Stimulated activated CD8-positive, alpha-beta memory T cell treated with anti-CD3 and anti-CD28 coated beads, Interleukin-7, amount 100 ng/mL, for 48 hours (primary cell): Measurements from ENCODE around the gene PANK4.

Source experiments
- DNase-seq, 2 donors: peaks; one replicate each; pipeline ENCODE4 v3.0.0-alpha.2; 2020; ENCODE audit warnings: low read depth in 1 of 2; ENCODE audit errors: extremely low read depth in 1 of 2

PANK4 gene

DNA sequence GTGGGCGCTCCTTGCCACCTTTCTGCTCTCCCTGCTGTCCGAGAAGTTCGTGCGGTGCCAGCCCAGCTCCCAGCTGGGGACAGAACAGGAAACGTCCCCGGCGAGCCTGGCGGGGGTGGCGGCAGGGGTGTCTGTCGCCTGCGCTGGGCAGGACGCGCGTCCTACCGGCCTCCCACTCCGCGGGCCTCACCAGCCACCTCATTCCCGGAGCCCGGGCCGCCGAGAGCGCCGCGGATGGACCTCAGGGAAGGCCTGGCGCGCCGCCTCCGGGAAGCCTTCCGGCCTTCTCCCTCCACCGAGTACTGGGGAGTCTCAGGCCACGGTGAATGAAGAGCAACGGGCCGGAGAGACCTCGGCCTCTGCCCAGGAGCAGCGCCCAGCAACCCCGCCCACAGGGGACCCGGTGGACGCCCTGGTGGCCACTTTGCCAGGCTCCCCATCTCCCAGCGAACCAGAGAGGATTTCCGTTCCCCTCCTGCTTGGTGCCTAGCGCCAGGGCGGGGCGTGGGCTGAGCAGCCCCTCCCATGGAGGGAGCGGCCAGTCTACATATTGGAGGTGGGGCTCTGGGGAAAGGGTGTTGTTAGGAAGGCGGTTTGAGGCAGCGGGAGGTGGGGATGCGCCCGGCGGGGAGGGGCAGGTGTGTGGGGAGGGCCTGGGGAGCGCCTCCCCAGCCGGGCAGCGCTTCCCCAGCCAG lies 20.3 kb upstream of the PANK4 start:
- DNase-seq = peak; percentile 72 to 82

DNA sequence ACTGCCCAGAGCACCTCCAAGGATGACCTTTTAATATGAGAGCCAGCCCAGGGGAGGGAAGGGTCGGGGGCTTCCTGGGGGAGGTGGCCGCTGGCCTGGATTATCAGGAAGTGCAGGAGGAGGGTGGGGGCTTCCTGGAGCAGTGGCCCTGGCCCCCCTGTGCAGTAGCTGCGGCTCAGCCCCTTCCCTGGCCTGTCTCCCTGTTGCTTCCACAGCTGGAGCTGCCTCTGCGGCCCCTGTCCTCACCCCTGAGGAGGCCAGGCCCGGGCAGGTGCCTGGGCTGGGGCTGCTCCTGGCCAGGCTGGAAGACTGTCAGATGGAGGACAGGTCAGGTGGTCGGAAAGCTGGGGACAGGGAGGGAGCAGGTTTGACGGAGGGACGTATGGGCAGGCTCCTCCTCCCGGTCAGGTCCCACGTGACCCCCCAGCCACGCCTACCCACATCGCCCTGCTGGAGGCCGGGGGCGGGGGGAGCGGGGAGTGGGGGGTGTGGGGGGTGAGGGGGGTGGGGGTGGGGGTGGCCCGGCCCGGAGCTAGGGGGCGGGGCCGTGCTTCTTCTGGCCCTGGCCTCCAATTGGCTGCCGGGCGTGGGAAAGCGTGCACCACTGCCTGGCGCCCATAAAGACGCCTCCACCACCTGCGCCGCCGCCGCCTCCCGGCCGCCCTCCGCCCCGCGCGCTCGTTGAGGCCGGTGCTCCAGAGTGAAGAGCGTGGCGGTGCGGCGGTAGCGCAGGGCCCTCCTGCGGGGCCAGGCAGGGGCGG lies 19.5 kb upstream of the PANK4 start:
- peak; percentile 74 to 79 for DNase-seq

DNA sequence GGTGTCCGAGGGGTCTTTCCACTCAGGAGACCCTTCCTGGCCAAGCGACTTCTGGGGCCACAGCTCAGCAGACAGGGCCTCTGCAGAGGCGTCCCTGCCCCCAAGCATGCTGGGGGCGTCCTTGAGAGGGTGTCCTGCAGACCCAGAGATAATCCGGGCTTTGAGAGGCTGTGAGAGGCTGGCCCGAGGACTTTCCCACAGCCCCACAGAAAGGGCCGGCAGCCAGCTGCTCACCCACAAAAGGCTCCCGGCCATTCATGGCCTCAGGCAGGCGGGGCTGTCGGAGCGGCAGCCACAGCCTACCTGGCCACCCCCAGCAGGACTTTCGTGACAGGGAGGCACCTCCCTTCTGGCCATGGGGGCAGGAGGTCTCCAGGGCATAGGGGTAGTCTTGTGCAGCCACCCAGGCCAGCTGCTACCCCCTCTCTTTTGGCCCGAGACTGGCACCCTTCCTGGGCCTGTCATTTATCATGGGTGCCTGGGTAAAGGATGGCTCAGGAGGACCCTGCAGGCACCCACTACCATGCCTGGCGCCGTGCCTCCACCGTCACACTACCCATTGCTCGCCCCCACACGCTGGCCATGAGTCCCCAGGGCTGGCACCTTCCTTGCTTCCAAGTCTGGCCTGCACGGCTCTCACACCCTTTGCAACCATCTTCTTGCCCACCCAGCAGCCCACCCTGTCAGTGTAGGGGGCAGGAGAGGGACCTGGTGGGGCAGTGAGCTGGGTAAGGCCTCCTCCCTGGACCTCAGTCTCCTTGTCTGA lies 18.7 kb upstream of the PANK4 start:
- DNase-seq = no peak

DNA sequence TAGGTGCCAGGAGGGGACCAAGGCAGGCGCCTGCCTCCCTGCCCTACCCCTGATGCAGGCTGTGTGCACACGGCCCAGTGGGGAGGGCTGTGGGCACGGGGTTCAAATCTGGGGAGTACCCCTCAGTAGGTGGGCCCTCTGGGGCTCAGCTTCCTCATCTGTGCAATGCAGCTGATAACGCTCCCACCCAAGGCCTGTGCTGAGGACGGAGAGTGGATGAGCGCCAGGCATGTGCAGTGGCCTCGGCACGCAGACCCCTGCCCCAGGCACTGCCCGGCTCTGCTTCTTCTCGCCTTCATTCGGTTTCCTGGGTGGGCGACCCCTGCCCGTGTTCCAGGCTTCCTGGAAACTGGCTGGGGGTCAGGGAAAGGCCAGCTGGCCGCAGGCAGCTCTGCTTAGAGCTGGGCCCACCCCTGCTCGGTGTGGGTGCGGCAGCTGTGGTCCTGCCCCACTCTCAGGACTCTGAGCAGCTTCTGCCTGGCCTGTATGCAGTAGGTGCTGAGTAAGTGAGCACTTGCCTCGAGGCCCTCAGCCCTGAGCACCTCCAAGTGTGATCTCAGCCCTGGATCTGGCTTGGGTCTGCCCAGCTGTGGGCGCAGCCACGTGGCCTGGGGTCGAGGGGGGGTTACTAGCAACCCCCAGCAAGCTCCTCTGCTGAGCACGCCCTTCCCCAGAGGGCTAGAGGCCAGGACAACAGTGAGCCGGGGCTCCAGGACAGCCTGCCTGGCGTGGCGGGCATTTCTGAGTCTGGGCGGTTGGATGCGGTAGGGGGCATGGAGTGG lies 17.9 kb upstream of the PANK4 start:
- DNase-seq = no peak

DNA sequence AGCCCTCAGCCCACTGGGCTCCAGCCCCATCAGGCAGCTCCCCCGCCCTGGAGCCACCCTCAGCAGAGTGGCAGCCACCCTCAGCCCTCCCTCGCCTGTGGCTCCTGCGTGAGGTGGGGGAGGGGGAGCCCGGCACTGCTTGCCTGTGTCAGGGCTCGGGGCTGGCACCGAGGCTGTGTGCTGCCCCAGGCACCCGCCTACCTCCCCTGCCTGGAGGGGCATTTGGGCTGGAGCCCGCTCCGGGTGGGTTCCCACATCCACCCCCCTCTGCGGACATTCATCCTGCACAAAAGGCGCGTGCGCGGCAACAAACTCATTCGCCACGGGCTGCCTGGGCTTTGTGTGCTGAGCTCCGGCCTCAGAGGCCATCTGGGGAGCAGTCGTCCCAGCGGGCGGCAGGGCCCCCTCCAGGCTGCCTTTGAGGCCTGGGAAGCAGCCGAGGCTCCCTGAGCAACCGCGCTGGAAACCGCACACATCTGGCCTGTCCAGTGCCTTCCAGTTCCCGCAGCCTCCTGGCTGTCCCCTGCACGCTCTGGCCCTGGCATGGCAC lies 17.2 kb upstream of the PANK4 start:
- no peak for DNase-seq

DNA sequence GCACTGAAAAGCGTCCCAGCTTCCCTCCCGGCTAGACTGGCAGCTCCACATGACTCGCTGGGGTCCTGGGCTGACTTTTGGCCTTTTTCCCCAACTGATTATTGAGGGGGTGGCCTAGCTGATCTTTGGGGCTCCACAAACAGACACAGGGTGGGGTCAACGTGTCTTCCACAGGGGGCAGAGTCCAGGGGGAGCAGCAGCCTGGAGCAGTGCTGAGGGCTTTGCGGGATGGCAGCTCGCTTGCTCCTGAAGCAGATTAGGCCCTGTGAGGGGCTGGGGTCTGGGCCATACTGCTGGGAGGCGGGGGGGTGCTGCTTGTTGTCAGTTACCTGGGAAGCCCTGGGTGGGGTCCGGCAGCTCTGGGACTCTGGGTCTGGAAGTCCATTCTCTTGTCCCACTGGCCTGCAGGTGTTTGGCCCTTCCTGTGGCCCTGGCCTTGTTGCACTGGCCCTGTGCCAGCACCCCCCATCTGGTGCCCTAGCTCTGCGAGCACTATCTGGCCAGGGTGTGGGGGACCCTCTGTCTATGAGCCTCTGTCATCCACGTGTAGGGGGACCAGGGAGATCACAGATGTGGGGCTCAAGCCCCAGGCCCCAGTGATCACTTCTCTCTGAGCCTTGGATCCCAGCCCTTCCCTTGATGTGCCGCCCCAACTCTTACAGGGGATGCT lies 16.0 kb upstream of the PANK4 start:
- DNase-seq = no peak

DNA sequence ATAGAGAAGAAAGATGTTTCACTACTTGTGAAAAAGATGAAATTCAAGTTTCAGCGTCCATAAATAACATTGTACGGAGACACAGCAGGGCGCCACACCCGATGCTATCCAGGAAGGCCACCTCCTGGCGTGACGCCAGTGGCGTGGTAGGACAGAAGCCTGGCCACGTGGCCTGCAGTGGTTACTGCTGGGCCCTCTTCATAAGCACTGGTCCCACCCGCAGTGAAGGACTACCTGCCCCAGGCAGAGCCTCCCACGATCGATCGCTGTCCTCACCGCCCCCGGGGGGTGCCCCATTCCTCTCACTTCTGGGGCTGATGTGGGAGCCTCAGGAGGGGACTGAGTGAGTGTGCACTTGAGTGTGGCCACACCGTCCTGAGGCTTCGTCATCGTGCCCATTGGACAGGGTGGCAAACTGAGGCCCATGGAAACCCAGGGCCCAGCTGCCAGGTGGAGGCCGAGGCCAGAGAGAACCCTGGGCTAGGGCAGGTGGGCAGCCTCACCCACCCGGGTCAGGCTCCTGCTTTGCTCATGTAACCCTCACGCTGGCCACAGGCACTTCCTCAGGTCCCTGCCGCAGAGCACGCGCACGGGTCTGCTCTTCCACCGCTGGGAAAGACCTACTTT lies 15.3 kb upstream of the PANK4 start:
- DNase-seq = no peak

DNA sequence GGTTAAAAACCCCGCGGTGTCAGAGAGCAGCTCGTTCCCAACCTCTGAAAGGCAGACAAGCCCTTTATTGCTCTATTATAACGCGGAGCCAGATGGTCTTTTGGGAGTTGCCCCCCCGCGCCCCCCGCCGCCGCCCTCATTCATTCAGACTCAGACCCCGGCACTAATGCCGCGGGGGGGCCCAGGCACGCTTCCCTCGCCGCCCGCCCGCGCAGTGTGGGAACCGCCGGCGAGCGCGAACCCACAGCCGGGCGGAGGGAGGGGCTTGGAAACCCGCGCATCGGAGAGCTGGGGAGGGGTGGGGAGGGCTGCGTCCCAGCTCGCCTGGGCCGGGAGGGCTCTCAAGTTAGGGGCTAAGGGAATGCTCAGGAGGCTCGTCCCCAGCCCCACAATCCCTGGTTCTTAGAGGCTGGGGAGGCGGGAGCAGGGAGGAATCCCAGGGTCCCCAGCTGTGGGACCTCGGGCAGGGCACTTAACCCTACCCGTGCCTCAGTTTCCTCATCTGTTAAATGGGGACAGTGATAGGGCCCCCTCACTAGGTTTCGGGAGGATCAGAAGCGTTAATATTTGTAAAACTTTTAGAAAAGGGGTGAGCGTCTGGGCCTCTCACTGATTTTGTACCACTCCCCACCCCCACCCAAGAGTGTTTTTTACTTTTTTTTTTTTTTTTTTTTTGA lies 14.6 kb upstream of the PANK4 start:
- no peak for DNase-seq

DNA sequence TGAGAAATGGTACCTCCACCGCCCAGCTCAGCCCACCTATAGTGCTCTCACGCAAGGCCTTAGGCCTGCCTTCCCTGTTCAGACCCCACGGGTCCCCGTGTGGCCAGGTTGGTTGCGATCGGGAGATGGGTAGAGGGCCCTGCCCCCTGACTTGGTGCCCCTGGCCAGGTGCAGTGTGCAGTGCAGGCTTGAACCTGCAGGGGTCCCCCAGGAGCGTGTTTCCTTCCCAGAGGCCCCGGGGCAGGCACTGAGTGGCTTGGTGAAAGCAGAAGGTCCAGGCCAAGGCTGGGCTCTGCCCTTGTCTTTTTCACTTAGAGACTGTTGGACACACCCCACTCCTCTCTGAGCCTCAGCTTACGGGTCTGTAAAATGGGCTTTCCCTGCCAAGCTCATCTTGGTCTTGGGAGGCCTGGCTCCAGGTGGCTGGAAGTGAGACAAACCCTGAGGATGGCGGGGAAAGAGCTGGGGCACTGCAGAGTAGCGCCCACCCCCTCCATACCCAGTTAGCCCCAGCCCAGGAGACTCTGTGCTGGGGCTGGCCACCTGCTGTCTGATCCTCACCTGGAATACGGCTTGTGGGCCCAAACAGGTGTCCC lies 13.0 kb upstream of the PANK4 start:
- no peak for DNase-seq

DNA sequence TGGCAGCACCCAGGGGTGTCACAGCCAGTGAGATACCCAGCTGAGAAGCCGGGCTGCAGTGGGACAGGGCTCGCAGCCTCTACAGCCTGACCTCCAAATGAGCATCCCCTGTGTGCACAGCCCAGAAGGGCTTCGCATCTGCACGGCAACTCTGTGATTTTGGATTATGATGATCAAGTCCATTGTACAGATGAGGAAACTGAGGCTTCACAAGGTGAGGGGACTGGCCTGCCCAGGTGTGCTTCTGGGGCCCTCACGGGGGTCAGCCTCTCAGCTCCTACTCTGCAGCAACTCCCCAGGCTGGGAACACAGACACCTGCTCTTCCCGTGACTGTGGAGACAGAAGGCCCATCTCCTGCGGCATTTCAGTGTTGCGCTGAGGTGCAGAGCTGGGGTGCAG lies 12.5 kb upstream of the PANK4 start:
- DNase-seq = no peak

DNA sequence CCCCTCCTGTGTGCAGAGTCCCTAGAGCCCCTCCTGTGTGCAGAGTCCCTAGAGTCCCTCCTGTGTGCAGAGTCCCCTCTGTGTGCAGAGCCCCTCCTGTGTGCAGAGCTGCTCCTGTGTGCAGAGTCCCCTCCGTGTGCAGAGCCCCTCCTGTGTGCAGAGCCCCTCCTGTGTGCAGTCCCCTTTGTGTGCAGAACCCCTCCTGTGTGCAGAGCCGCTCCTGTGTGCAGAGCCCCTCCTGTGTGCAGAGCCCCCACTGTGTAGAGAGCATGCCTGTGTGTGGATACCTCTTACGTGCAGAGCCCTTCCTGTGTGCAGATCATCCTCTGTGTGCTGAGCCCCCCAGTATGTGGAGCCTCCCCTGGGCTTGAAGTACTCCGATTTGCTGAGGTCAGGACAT lies 12.0 kb upstream of the PANK4 start:
- DNase-seq = no peak

DNA sequence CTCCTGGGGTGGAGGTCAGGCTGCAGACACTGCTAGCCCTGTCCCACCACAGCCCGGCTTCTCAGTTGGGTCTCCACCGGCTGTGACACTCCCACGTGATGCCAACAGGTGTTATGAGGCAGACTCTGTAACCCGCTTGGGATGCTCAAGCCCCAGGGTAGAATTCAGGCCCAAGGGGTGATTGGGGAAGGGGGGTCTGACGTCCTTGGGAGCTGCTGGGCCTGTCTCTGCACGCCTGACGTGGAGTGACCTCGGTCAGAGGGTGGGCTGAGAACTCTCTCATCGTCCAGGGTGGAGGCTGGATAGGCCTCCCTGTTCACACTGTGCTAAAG lies 11.4 kb upstream of the PANK4 start:
- DNase-seq = no peak

DNA sequence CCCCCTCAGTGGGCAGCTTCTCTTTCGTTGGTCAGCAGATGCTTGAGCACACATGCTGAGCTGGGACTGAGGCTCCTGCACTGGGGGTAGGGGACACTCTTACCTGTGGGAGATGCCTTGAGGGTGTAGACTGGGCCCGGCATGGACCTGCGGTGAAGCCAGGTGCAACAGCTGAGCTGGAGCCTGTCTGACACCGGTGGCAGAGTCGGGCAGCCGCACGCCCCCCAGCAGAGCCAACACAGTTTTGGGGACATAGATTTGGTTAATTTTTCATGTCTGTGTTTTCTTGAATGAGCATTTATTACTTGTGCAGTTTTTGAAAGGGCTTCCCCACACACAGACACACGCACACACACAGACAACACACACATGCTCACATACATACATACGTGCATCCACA lies 9.6 kb upstream of the PANK4 start:
- DNase-seq = no peak

DNA sequence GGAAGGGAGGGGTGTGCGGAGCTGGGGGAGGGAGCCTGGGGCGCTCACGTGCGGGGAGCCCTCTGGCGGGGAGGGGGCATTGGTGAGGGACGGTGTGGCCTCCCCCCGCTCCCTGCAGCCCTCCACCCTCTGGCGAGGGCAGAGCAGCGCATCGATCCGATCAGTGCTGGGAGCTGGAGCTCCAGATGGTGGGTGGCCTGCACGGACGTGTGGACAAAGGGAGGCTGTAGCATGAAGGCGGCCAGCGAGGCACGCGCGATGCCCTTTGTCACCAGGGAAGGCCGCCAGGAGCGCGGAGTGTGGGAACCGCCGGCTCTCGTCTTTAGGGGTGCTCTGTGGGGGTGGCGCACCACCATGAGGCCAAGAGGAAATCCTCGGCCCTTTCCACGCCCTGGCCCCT lies 9.1 kb upstream of the PANK4 start:
- no peak for DNase-seq

DNA sequence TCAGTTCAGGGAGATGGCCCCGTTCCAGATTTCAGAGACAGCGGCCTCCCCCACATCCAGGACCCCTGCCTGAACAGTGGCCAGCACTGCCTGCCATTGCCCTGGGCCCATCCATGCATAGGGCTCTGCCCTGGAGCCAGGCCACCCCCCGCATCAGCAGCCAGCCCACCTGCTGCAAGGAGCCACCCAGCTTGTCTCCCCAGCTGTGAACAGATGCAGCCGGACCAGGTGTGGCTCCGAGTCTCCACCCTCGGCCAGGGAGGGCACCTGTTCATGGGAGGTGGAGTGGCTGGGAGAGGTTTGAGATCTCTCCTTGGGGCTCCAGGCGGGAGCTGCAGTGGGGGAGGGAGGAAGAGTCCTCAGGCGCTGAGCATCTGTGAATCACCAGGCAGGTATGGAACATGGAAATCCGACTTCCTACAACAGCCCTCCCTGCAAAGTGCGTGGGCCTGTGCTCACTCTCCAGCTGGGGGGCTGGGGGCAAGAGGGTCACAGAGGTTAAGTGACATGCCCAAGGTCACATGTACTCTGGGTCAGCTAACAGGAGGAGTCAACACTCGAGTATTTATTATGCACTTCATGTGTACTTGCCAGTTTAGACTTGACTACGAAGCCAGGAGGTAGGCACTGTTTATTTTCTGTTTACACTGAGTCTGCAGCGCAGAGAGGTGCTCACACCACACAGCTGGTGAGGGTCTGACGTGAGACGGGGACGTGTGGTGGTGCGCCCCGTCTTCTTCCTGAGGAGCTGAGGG lies 8.5 kb upstream of the PANK4 start:
- no peak for DNase-seq

DNA sequence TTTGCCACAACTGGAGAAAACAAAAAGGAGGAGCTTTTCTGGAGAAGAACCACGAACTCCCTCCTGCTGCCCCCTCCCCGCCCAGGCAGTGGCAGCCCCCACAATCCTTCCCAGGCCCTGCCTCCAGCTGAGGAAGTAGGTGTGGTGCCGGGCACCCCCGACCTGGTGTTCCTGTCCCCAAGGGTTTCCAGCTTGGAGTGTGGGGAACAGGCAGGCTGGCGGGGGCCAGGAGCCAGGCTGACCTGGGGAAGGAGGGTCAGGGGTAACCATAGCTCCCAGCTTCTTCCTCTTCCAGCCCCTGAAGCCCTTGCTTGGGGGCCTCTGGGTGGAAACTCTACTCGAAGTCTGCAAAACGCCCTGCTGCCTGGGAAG lies 7.9 kb upstream of the PANK4 start:
- no peak for DNase-seq

DNA sequence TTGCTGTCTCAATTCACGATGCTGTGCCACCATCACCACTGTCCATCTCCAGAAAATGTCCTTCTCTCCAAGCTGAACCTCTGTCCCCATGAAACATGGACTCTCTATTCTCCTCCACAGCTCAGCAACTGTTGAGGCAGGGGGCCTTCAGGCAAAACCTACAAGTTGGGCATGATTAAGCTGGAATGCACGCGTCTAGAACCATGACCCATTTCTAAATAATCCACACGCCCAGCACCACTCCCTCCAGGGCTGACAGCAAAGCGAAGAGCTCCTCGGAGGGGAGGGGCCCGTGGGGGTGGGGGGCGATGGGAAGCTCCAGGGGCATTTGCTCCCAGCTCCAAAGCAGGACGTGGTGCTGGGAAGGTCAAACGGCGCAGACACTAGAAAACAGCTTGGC lies 7.0 kb upstream of the PANK4 start:
- DNase-seq = no peak

DNA sequence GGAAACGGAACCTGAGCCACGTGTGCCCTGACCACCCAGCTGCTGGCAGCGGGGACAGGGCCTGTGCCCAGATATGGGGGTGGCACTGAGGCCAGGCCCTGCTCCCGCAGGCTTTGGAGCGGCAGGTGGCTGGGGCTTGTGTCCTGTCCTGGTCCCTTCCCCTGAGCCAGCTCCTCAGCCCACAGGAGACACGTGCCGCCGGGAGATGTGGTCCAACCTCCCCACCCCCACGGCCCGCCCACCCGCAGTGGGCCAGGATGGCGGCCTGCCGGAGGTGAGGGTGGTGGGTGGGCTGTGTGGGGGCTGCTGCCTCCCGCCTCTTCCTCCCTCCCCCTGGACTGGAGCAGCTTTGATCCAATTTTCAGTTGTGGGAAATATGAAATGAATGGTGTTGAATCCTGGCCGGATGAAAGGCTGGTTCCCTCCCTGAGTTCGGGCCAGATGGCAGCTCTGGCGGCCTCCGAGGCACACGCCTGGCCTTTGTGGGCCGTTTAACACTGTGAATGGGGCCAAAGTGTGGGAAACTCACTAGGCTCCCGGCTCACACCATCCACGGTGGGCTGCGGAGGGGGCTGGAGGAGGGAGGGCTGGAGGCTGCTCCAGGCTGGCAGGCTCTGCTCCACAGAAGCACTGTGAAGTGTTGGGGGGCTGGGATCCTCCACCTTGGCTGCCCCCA lies 6.2 kb upstream of the PANK4 start:
- no peak for DNase-seq
